Stimulated activated CD8-positive, alpha-beta memory T cell treated with anti-CD3 and anti-CD28 coated beads, Interleukin-12 subunit alpha, Interleukin-12 subunit beta, amount 100 ng/mL, for 1 hour (primary cell): ENCODE measurements around the gene BPTF.
"Not testable (repeated sequence)": the region's sequence is repeated elsewhere in the genome, so short reads cannot be mapped to it uniquely, and the experiment has no call there.

Source experiments
- DNase-seq: peaks from one replicate; pipeline ENCODE4 v3.0.0-alpha.2; 2020; ENCODE audit warnings: low read depth

The BPTF gene

GRCh38 chr17:68015081-68015723 lies 189.9 kb downstream of the BPTF start:
- DNase-seq: no peak

- no peak for DNase-seq
Observed at GRCh38 chr17:68016838-68017237, 191.5 kb downstream of the BPTF start.

GRCh38 chr17:68018493-68018892 lies 193.2 kb downstream of the BPTF start:
- DNase-seq: not testable (repeated sequence)

- DNase-seq: no peak
Observed at GRCh38 chr17:68019336-68019674, 194.0 kb downstream of the BPTF start.

GRCh38 chr17:68019675-68020408 lies 194.5 kb downstream of the BPTF start:
- peak; percentile 97 for DNase-seq

- DNase-seq: no peak
Observed at GRCh38 chr17:68020409-68020756, 195.1 kb downstream of the BPTF start.

GRCh38 chr17:68020791-68021190 lies 195.5 kb downstream of the BPTF start:
- not testable (repeated sequence) for DNase-seq

- DNase-seq: no peak
Observed at GRCh38 chr17:68021963-68022362, 196.7 kb downstream of the BPTF start.

- DNase-seq: not testable (repeated sequence)
Observed at GRCh38 chr17:68022547-68022946, 197.2 kb downstream of the BPTF start.

- DNase-seq: no peak
Observed at GRCh38 chr17:68029512-68030215, 204.4 kb downstream of the BPTF start.
